NCI-H2029 treated with DMSO at 0.1 percent for 48 hours (cell line): Measurements from ENCODE around the gene TNNI3.
"Not testable (repeated sequence)": the region's sequence is repeated elsewhere in the genome, so short reads cannot be mapped to it uniquely, and the experiment has no call there.

Experiments
- DNase-seq: peaks from one replicate; lab custom pipeline; 2025; lab: John Stamatoyannopoulos, UW

The TNNI3 gene

DNA sequence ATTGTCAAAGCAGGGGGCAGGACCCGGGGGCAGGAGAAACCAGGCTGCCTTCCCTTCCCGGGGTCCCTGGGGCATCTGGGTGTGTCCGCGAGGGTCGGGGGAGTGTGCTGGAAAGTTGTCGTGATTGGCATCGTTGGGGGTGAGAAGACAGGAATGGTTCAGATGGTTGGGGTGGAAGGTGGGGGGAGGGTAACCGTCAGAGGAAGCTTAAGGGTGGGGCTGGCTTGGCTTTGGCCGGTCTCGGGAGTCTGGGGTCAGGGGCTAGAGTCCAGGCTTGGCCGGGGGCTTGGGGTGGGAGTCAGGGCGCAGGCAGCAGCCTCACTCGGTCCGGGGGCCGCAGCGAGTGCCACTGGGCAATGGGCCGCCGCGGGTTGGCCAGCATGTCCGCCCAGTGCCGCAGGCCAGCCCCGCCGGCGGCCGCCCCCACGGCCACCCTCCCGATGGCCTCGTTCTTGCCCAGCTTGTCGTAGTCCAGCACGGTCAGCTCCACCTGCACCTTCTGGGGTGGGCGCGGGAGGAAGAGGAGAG lies 15.7 kb upstream of the TNNI3 start:
- DNase-seq, result no peak

DNA sequence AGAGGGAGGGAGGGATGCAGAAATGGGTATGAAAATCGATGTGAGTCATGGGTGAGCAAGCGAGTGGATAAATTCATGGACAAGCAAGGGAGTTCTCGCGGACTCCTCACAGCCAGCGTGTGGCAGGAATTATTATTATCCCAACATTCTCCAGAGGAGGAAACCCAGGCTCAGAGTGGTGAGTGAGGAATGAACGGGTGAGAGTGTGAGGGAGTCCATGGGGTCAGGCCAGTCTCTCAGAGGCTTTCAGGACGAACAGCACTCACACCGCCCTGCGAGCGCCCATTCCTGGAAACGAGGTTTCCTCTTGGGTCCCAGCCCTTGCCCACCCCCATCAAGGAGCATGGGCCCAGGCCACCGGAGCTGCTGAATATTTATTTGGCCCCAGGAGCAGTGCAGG lies 15.2 kb upstream of the TNNI3 start:
- no peak for DNase-seq

DNA sequence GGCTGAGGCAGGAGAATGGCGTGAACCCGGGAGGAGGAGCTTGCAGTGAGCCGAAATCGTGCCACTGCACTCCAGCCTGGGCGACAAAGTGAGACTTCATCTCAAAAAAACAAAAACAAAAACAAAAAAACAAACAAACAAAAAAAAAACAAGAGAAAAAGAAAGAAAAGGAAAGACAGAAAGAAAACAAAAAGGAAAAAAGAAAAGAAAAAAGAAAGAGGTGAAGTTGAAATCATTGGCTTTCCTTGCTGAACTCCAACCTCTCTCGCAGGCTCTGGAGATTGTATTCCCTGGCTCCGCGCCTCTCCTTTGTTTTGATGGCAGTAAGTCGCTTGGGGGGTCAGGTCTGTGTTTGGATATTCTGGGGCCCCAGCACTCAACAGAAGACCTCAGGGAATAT lies 14.8 kb upstream of the TNNI3 start:
- not testable (repeated sequence) for DNase-seq

DNA sequence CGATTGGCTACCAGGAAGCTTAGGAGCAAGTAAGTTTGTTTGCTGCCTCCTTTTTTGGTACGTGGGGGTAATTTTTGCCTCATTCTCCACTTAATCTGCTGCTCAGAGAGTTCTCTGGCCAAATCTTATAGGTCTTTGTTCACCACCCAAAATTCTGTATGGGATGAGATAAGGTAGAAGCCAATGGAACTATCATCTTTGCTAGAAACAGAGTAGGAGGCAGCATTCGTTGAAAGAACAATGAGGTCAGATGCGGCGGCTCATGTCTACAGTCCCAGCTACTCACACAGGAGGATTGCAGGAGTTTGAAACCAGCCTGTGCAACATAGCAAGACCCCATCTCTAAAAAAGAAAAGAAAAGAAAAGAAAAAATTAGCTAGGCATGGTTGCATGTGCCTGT lies 13.9 kb upstream of the TNNI3 start:
- no peak for DNase-seq

DNA sequence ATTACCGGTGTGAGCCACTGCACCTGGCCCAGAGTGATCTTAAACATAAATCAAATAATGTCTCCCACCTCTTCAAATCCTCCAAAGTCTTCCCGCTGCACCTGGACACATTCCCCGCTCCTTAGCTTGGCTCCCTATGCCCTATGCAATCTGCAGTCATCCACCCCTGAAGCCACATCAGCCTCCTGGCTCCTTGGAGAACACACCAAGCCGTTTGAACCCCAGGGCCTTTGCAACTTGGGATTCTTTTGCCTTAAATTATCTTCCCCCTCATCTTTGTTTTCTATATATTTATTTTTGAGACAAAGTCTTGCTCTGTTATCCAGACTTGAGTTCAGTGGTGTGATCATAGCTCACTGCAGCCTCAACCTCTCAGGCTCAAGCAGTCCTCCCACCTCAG lies 11.6 kb upstream of the TNNI3 start:
- DNase-seq, result no peak

DNA sequence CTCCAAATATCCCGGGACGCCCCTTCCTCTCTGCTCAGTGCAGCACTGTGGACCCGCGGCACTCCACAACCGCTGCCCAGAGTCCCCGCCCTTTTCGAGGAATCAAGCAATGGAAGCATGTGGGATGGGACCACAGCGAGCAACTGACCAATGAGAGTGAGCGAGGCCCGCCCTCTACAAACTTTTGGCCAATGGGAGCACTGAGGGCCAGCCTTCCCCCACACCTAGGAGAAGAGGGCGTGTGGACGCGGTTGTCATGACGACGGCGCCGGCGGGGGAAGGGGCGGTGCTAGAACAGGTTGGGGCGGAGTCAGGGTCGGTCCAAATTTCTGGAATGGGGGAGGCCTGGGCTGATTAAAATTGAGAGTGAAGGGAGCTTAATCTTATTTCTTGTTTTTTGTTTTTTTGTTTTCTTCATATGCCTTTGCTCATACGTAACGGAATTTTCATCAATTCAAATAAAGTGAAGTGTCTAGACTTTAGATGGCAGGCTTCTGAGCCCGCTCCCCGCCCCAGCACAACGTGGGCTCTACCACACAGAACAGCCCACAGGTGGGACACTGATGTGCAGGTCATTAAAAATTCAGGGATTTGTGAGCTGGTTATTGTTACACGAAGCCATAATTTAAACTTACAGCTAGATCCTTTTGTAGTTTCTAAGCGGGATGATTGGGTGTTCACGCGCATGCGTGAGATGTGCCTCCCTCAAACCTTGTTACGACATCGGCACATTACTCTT lies 9.2 kb upstream of the TNNI3 start, which contains the start of gene DNAAF3:
Gene DNAAF3 (minus strand): TSS at position 84 of the 739 bp plus-strand sequence. CDS start 200 bp downstream, outside the sequence.
- peak; percentile 97 for DNase-seq

DNA sequence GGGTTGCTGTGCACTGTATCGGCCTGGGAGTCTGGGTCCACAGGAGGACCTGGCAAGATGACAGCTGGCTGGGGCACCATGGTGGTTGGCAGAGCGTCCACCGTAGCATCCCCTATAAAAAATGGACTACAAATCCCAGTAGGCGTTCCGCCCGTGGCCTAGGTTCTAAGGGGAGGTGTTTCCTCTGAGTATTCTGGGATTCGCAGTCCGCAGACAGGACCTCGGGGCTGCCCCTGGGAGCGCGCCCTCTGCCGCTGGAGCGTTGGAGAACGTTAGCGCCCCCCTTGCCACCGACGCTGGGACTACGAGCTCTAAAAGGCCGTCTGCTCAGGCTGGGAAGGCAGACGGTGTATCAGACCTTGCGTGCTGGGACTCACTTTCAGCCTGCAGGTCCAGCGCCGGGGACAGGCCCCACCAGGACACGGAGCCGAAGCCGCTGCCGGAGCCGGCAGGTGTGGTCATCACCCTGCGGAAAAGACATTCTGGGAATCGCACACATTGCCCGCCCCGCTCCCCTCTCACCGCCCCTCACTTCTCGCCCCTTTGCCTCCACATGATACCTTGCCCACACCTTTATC lies 8.5 kb upstream of the TNNI3 start:
- peak; percentile 31 for DNase-seq

DNA sequence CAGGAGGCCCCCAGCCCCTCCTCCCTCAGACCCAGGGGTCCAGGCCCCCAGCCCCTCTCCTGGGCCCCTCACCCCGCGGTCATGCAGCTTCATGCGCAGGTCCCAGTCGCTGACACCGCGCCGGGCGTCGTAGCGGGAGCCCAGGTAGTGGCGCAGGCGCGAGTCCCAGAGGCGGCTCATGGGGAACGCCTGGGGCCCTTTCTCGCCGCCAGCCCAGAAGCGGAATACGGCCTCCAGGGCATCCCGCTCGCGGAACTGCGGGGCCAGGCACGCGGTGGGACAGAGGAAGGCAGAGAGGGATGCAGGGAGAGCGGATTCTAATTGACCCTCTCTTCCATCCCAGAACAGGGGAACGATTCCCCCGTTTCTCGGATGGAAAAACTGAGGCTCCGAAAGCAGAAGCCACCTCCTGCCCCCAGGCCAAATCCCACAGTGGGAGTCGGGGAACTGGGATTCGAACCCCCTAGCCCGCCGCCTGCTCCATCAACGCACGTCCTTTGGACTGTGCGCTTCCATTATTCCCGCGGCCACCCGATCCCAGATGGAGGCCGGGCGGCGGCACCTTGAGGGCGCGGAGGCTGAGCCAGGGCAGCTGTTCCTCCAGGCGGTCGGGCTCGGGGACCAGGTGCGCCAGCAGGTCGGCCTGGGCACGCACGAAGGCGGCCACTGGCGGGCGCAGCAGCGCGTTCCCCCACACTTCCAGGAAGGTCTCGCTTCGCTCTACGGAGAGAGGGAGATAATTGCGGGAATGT lies 4.2 kb upstream of the TNNI3 start:
- DNase-seq, result no peak

DNA sequence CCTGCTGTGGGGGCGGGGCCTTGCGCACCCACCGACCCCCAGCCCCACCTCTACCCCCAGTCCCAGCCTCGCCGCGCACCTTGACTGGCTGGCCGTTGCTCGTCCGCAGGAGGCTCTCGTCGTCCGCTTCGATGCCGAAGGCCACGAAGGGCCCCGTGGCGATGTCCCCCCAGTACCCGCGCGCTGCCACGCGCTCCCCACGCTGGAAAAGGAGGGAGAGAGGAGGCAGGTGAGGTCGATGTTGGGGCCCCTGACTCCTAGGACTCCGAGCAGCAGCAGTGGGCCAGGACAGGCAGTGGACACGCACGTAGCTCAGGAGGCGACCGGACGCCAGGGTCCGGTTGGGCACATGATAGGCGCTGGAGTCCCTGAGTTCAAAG lies 3.4 kb upstream of the TNNI3 start:
- no peak for DNase-seq

DNA sequence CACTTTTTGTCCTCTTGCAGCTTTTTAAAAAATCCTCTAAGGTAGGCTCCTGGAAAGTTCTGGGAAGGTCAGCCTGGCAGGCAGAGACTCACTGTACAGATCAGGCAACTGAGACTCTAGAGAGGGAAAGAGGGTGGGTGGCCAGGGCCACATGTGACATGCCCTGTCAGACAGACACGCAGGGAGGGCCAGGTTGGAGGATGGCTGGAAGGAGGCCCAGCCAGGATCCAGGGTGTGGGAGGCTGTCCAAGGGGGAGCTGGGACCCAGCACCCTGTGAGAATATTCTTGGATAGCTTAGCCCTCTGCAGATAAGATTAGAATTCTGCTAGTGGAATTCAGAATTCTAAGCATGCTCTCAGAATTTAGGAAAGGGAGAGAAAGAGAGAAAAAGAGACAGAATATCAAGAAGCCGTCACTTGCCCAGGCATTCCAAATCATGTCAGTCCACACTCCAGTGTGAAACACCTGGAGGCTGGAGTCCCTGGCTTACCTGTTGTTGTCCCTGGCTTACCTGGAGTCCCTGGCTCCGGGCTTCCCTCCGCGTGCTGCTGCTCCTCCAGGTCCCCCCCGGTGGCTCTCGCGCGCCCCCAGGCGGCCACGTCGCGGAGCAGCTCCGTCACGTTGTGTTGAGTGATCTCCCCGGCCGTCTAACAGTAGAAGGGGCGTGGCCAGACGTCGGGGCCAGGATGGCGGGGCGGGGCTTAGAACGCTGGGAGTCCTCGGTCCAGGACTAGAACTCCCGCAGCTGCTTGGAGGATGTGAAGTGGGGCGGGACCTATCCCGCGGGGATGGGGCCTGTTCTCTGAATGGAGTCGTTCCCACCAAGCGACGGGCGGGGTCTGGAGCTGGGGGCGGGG lies 2.8 kb upstream of the TNNI3 start:
- DNase-seq, result peak; percentile 66

DNA sequence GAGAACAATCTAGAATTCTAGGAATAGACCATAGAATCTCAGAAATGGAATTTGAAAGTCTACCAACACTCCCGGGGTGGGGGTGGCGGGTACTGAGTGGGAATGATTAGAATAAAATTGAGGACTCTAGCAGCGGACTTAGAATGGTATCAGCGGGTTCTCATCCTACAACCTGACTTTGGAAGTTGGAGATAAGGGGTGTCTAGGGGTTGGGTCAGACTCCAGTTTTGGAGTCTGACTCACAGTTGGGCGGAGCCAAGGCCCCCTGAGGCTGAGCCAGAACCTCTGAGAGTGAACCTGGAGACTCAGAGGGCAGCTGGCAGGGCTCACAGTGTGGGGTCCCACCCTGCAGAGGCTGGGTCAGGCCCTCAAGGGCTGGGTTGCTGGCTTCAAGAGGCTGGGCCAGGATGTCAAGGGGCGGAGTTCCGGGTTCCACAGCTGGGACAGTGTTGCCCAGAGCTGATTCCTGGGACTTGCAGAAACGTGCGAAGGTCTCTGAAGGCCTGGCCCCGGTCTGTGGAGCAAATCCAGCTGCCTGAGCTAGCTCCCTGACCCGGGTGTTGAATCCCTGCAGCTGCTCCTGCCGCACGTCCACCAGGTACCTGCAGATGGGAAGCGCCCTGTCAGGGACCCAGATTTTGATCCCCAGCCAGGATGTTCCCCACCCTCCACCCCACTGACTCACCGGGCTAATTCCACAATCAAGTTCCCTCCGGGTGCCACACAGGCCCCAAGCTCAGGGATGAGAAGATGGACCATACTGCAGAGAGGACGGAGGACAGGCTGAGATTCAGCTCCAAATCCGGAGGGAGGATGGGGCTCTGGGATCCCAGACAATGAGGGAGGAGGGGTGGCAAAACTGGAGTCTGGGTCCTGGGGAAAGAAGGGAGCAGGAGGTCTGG lies 1.6 kb upstream of the TNNI3 start:
- no peak for DNase-seq

DNA sequence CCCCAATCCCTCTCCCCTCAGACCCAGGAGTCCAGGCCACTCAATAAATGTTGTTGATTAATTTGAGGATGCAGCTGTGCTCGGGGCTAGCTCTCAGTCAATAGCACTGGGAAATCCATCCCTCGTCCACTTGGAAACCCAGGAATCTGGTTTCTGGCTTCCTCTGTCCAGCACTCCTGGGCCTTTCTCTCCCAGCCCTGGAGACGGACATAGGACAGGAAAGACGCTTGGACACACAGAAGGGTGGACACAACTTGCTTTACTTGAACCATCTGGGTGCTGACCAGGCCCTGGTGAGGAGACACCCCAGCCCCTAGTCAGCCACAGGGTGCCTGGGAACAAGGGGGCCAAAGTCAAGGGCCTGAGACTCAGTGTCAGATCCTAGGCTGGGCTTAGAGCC lies 891 bp upstream of the TNNI3 start:
- no peak for DNase-seq

DNA sequence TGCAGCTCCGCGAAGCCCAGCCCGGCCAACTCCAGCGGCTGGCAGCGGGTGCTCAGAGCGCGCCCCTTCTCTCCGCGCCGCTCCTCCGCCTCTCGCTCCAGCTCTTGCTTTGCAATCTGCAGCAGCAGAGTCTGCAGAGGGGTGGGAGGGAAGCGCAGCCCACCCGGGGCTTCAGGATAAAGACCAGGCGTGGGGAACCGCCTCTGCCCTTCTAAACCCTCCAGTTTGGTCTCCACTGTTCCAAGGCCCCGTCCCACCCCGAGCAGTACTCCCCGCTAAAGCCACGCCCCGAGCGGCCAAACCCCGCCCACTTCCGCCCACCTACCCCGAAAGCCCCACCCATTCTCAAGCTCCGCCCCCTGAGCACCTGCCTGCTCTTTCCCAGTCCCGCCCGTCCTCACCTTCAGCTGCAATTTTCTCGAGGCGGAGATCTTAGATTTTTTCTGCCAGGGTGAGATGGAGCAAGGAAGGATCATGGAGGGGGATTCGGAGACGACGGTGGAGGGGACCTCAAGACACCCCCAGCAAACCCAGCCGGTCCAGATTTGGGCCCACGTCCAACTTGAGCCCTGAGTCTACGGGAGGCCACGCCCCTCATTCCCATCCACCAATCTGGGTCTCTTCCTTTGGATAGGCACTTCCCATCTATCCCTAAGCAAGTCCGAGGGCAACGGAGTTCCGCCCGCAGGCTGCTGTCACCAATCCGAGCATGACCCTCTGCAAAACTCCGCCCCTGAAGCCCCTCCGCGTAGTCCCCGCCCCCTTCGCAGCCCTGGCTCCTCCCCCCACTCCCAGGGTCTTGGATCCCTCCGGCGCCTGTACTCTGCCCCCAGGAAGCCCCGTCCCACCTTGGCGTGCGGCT lies 1.1 kb downstream of the TNNI3 start:
- DNase-seq, result no peak

DNA sequence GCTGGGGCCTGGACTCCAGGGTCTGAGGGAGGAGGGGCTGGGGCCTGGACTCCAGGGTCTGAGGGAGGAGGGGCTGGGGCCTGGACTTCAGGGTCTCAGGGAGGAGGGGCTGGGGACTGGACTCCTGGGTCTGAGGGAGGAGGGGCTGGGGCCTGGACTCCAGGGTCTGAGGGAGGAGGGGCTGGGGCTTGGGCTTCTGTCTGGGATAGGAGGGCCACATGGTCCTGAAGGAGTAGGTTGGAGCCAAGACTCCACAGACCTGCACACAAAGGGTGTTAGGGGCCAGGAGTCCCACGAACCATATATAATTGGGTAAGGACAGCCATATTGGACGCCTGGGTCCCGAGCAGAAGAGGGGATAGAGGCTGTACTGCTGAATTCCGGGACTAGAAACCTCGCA lies 1.7 kb downstream of the TNNI3 start:
- not testable (repeated sequence) for DNase-seq

DNA sequence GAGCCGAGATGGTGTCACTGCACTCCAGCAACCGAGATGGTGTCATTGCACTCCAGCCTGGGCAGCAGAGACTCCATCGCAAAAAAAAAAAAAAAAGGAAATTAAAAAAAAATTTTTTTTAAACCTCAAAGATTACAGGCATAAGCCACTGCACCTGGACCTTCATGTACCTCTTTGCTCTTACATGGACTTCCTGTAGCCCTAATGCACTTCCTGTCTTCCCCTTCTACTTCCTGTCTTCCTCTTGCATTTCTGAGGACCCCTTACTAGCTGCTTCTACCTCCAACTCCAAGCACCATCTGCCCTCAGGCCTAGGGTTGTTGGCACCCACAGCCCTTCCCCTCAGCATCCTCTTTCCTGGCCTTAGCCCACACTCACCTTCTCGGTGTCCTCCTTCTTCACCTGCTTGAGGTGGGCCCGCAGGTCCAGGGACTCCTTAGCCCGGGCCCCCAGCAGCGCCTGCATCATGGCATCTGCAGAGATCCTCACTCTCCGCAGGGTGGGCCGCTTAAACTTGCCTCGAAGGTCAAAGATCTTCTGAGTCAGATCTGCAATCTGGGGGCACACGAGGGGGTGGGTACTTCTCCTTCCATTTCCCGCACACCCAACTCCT lies 3.8 kb downstream of the TNNI3 start:
- DNase-seq, result no peak

DNA sequence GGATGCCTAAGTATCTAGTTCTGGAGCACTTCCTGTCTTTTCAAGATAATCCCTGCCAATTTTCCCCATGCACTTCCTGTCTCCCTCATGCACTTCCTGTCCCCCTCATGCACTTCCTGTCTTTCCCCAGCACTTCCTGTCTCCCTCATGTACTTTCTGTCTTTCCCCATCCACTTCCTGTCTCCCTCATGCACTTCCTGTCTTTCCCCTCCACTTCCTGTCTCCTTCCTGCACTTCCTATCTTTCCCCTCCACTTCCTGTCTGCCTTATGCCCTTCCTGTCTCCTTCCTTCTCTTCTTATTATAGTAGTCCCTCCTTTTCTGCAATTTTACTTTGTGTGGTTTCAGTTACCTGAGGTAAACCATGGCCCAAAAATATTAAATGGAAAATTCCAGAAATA lies 5.5 kb downstream of the TNNI3 start:
- no peak for DNase-seq

DNA sequence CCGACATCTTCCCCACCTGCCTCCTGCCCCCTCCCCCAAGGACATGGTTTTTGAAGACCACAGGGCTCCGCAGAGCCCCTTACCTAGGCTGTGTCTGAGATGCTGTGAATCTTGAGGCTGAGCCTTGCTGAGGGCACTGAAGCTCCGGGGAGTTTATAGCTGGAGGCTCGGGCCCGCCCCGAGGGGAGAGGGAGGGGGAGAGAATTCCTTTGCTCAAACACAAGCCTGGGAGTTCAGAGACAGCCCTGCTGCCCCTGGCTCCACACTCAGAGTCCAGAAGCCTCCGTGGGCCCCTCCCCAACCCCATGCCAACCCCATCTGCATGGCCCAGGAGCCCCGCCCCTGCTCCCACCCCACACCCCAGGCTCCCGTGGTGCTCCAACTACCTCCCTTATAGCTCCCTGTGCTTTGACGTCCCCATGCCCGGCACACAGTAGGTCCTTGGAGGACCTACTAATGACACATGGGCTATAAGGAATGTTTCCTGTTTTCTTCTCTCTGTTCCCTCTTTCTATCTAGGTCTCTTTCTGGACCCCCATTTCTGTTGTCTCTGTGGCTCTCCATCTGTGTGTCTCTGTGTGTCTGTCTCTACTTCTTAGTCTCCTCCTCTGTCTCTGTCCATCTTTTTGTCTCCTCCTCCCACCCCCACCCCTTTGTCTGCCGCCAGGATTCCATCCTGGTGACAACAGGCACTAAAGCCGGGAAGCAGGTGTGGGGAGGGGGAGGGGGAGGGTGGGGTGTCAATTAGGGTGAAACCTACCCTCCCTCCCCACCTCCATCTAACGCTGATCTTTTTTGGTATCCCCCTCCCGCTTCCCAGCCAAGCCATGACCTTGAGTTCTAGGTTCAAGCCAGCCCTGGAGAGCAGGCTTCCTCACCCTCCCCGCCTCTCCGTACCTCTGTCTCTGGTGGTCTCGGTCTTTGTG lies 8.2 kb downstream of the TNNI3 start, which contains the start of gene TNNT1:
Gene TNNT1 (minus strand): TSS at position 129 of the 926 bp plus-strand sequence. CDS start 2,049 bp downstream, outside the sequence.
- no peak for DNase-seq

DNA sequence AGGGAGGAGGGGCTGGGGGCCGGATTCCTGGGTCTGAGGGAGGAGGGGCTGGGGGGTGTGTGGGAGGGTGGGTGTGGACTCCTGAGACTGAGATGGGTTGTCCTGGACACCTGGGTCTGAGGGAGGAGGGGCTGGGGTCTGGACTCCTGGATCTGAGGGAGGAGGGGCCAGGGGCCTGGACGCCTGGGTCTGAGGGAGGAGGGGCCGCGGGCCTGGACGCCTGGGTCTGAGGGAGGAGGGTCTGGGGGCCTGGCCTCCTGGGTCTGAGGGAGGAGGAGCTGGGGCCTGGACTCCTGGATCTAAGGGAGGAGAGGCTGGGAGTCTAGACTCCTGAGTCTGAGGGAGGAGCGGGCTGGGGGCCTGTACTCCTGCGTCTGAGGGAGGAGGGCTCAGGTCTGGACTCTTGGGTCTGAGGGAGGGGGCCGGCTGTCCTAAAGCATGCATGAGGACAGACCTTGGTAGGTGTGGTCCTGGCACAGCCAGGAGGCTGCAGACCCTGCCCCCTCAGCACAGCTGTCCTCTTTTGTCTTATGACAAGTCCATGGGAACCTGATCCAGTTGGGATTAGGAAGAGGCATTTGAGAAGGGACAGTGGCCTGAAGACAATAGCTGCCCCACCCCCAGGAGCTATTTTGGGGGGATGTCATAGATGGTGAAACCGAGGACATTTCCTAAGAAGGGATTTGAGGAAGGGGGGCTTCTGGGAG lies 9.8 kb downstream of the TNNI3 start:
- DNase-seq, result no peak
